Thymus (tissue), 11 donors: ENCODE measurements around the gene ARF1. TPM values are rescaled to one million over a fixed set of nuclear protein-coding genes. Genes with fewer than 3 reads are reported as not detected.
A peak's percentile ranks its signal among the peaks of the same experiment; 100 is the strongest.

Experiments
- DNase-seq, 9 donors: peaks; one replicate each; pipeline ENCODE4 v3.0.0-alpha.2; 2013; ENCODE audit warnings: low spot score in 9 of 9, low read depth in 6 of 9, missing footprints in 1 of 9
- H3K27ac ChIP-seq, 2 donors: one replicate each; pipeline ENCODE4 v1.5.1; 2013; ENCODE audit warnings: control low read depth in 1 of 2, low read depth in 1 of 2, low read length in 1 of 2, mild to moderate bottlenecking in 1 of 2, moderate library complexity in 1 of 2
- H3K27me3 ChIP-seq, 2 donors: one replicate each; pipeline ENCODE4 v1.5.1; 2013; ENCODE audit warnings: low read length in 1 of 2; ENCODE audit not compliant: control insufficient read depth in 2 of 2, insufficient read depth in 1 of 2
- H3K36me3 ChIP-seq, 2 donors: one replicate each; pipeline ENCODE4 v1.5.1; 2013; ENCODE audit warnings: low read length in 1 of 2, mild to moderate bottlenecking in 1 of 2, moderate library complexity in 1 of 2; ENCODE audit not compliant: control insufficient read depth in 2 of 2, insufficient read depth in 2 of 2
- H3K4me1 ChIP-seq, 2 donors: one replicate each; pipeline ENCODE4 v1.5.1; 2013; ENCODE audit warnings: low read length in 2 of 2; ENCODE audit not compliant: control insufficient read depth in 2 of 2, insufficient read depth in 2 of 2
- H3K4me3 ChIP-seq, 2 donors: one replicate each; pipeline ENCODE4 v1.5.1; 2013; ENCODE audit warnings: low read length in 2 of 2, control low read depth in 1 of 2, mild to moderate bottlenecking in 1 of 2
- H3K9me3 ChIP-seq, 2 donors: one replicate each; pipeline ENCODE4 v1.5.1; 2013; ENCODE audit warnings: low read length in 1 of 2, mild to moderate bottlenecking in 1 of 2; ENCODE audit not compliant: control insufficient read depth in 2 of 2, insufficient read depth in 1 of 2
- WGBS: extraction: QIAGEN DNeasy Blood & Tissue Kit; methylation state at CpG from one replicate; pipeline ENCODE4 v1.1.7; 2013; 5-methylcytosine and 5-hydroxymethylcytosine counted together
- polyA plus RNA-seq: library from polyadenylated mRNA; stranded (reverse); fragments of 200-250 nt; gene quantifications from one replicate; pipeline ENCODE4 v1.2.3, GENCODE V29; 2013
- total RNA-seq: library from RNA; stranded (reverse); fragments of 120-200 nt; gene quantifications from one replicate; pipeline ENCODE4 v1.2.4, GENCODE V29; 2013
- donor health status: healthy.

Gene ARF1
- total and polyA plus RNA-seq, 2 donors = 133 to 227 TPM

GRCh38 chr1:228088586-228089498, 6.3 kb downstream of the ARF1 start:
- H3K27me3 ChIP-seq = no peaks in the 10 kb centered on the region
- DNase-seq = no peak
- no peak overlapping the region for H3K4me3 ChIP-seq
- H3K36me3 ChIP-seq = peaks cover 38 to 41% of the 10 kb centered on the region in 2 donors
- no peak overlapping the region for H3K27ac ChIP-seq
- H3K4me1 ChIP-seq = peaks cover 44 to 67% of the 10 kb centered on the region in 2 donors
- 88% methylated on average over 21 of the region's 21 CpGs for WGBS
- peaks cover 2 to 18% of the 10 kb centered on the region in 2 donors for H3K9me3 ChIP-seq

- no peaks in the 10 kb centered on the region for H3K27me3 ChIP-seq
- WGBS = 72% methylated on average over 12 of the region's 12 CpGs
- no peak overlapping the region for H3K4me3 ChIP-seq
- peaks cover 10 to 27% of the 10 kb centered on the region in 2 donors for H3K9me3 ChIP-seq
- H3K36me3 ChIP-seq = peaks cover 38 to 40% of the 10 kb centered on the region in 2 donors
- no peak for DNase-seq
- no peak overlapping the region for H3K27ac ChIP-seq
- peaks cover 35 to 58% of the 10 kb centered on the region in 2 donors for H3K4me1 ChIP-seq
Observed at GRCh38 chr1:228089519-228090380, 7.2 kb downstream of the ARF1 start.

GRCh38 chr1:228090613-228091081, 8.1 kb downstream of the ARF1 start:
- peaks cover 32 to 49% of the 10 kb centered on the region in 2 donors for H3K4me1 ChIP-seq
- no peak for DNase-seq
- no peaks in the 10 kb centered on the region for H3K27me3 ChIP-seq
- no peak overlapping the region for H3K4me3 ChIP-seq
- H3K36me3 ChIP-seq = peaks cover 37 to 47% of the 10 kb centered on the region in 2 donors
- 32% methylated on average over 2 of the region's 2 CpGs for WGBS
- H3K27ac ChIP-seq = peak overlapping the region in 1 of 2 donors; percentile 19
- H3K9me3 ChIP-seq = peaks cover 15 to 36% of the 10 kb centered on the region in 2 donors

GRCh38 chr1:228091084-228091483, 8.6 kb downstream of the ARF1 start:
- Histone ChIP-seq H3K27me3 (no peaks in the 10 kb centered on the region), H3K27ac (no peak overlapping the region), H3K36me3 (peaks cover 36 to 51% of the 10 kb centered on the region in 2 donors), H3K4me3 (no peak overlapping the region), H3K9me3 (peaks cover 15 to 39% of the 10 kb centered on the region in 2 donors), H3K4me1 (peaks cover 32 to 45% of the 10 kb centered on the region in 2 donors)
- 89% methylated on average over 4 of the region's 4 CpGs for WGBS
- no peak for DNase-seq

GRCh38 chr1:228092342-228093049, 10.0 kb downstream of the ARF1 start:
- no peak for DNase-seq
- whole genome bisulfite sequencing = 95% methylated on average over 11 of the region's 11 CpGs

GRCh38 chr1:228093050-228093906, 10.8 kb downstream of the ARF1 start:
- H3K4me3 ChIP-seq = no peak overlapping the region
- H3K36me3 ChIP-seq = peaks cover 47 to 67% of the 10 kb centered on the region in 2 donors
- DNase-seq = no peak
- peaks cover 15 to 43% of the 10 kb centered on the region in 2 donors for H3K9me3 ChIP-seq
- H3K27ac ChIP-seq = no peak overlapping the region
- H3K4me1 ChIP-seq = peaks cover 22 to 31% of the 10 kb centered on the region in 2 donors
- 96% methylated on average over 20 of the region's 20 CpGs for WGBS
- H3K27me3 ChIP-seq = no peaks in the 10 kb centered on the region

More at GRCh38 chr1:228092342-228093049, 10.0 kb downstream of the ARF1 start:
- Histone ChIP-seq H3K36me3 (peaks cover 47 to 65% of the 10 kb centered on the region in 2 donors), H3K4me3 (no peak overlapping the region), H3K27me3 (no peaks in the 10 kb centered on the region), H3K27ac (no peak overlapping the region), H3K4me1 (peaks cover 30 to 38% of the 10 kb centered on the region in 2 donors), H3K9me3 (peaks cover 15 to 43% of the 10 kb centered on the region in 2 donors)

GRCh38 chr1:228094432-228095016, 12.0 kb downstream of the ARF1 start:
- H3K36me3 ChIP-seq = peaks cover 51 to 67% of the 10 kb centered on the region in 2 donors
- no peak for DNase-seq

More at GRCh38 chr1:228094432-228095016, 12.0 kb downstream of the ARF1 start:
- Histone ChIP-seq H3K27ac (no peak overlapping the region), H3K9me3 (peaks cover 15 to 43% of the 10 kb centered on the region in 2 donors), H3K4me1 (peaks cover 14 to 18% of the 10 kb centered on the region in 2 donors), H3K4me3 (no peak overlapping the region), H3K27me3 (no peaks in the 10 kb centered on the region)
- WGBS = 91% methylated on average over 13 of the region's 13 CpGs
